ENCODE measurements around the gene LAPTM4A. TPM values are rescaled to one million over a fixed set of nuclear protein-coding genes. Genes with fewer than 3 reads are reported as not detected.

The LAPTM4A gene
- total RNA-seq, 4 donors from 2014 or later = 143 to 234 (median 177) TPM

DNA sequence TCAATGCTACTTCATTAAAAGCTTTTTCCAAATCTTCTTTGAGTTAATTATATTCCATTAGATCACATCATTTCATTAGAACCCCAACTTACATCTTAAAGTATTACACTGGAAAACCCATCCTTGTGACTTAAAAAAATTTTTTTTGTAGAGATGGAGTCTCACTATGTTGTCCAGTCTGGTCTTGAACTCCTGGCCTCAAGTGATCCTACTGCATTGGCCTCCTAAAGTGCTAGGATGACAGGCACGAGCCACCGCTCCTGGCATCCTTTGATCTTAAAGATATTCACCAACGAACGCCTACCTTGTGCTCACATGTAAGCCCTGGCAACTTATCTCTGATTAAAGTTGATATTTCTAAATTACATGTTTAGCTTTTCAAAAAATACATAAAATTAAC, 6.7 kb downstream of the LAPTM4A start:
- WGBS, 2 donors (ENCODE audit: low coverage in 1 of 2) = 62 to 74% methylated on average over 4 of the region's 4 CpGs
- no peaks in the 10 kb centered on the region for H3K27me3 ChIP-seq
- no peak overlapping the region for H3K4me3 ChIP-seq
- ATAC-seq = no peak
- H3K9me3 ChIP-seq = no peaks in the 10 kb centered on the region
- TF ChIP-seq CTCF (IDR thresholded peaks at IDR 0.05) (no peak), POLR2AphosphoS5 (IDR thresholded peaks at IDR 0.05) (no peak), POLR2A (IDR thresholded peaks at IDR 0.05) (no peak), EP300 (IDR thresholded peaks at IDR 0.05) (no peak)
- H3K36me3 ChIP-seq = peaks cover 3 to 12% of the 10 kb centered on the region in 2 donors
- peaks cover 7 to 93% (median 33%) of the 10 kb centered on the region in 3 donors for H3K4me1 ChIP-seq
- H3K27ac ChIP-seq = no peak overlapping the region

GRCh38 chr2:20042531-20042930, 8.9 kb downstream of the LAPTM4A start:
- Histone ChIP-seq H3K27me3 (no peaks in the 10 kb centered on the region), H3K27ac (no peak overlapping the region), H3K9me3 (no peaks in the 10 kb centered on the region), H3K4me1 (peaks cover 7 to 92% (median 33%) of the 10 kb centered on the region in 3 donors), H3K36me3 (peaks cover 3 to 34% of the 10 kb centered on the region in 2 donors), H3K4me3 (no peak overlapping the region)
- TF ChIP-seq POLR2A (IDR thresholded peaks at IDR 0.05) (no peak), POLR2AphosphoS5 (IDR thresholded peaks at IDR 0.05) (no peak), EP300 (IDR thresholded peaks at IDR 0.05) (no peak), CTCF (IDR thresholded peaks at IDR 0.05) (no peak)
- no peak for ATAC-seq
- WGBS, 2 donors (ENCODE audit: low coverage in 1 of 2) = 5 to 32% methylated on average over 2 of the region's 2 CpGs

- peaks cover 9 to 93% (median 29%) of the 10 kb centered on the region in 3 donors for H3K4me1 ChIP-seq
- 75 to 78% methylated on average over 8 of the region's 8 CpGs for WGBS, 2 donors (ENCODE audit: low coverage in 1 of 2)
- no peak for ATAC-seq
- no peak for TF ChIP-seq CTCF (IDR thresholded peaks at IDR 0.05)
- TF ChIP-seq EP300 (IDR thresholded peaks at IDR 0.05) = no peak
- TF ChIP-seq POLR2AphosphoS5 (IDR thresholded peaks at IDR 0.05) = no peak
- no peak for TF ChIP-seq POLR2A (IDR thresholded peaks at IDR 0.05)
- peaks cover 3 to 53% of the 10 kb centered on the region in 2 donors for H3K36me3 ChIP-seq
- H3K4me3 ChIP-seq = no peak overlapping the region
- H3K27ac ChIP-seq = no peak overlapping the region
- no peaks in the 10 kb centered on the region for H3K27me3 ChIP-seq
- H3K9me3 ChIP-seq = no peaks in the 10 kb centered on the region
These were observed 10.8 kb downstream of the LAPTM4A start for GRCh38 chr2:20040489-20041172.

DNA sequence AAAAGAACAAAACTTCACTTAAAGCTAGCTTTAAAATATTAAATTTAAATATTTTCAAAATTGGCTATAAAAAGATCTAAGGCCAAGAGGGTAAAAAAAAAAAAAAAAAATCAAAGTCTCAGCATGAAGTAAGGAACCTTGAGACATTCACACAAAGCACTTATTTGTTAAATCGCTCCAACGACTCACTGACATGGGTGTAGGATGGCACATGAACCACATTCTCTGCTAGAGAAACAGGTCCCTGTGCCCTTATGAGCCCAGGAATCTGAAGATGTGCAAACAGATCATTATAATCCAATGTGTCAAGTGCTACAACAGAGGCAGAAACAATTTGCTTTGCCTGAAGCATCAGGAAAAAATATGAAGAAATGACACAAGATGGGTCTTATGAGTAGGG, 13.8 kb downstream of the LAPTM4A start:
- no peaks in the 10 kb centered on the region for H3K9me3 ChIP-seq
- peak overlapping the region in 1 of 4 donors; percentile 5 for H3K27ac ChIP-seq
- H3K27me3 ChIP-seq = no peaks in the 10 kb centered on the region
- 52 to 61% methylated on average over 2 of the region's 2 CpGs for WGBS, 2 donors (ENCODE audit: low coverage in 1 of 2)
- TF ChIP-seq EP300 (IDR thresholded peaks at IDR 0.05) (no peak), CTCF (IDR thresholded peaks at IDR 0.05) (no peak), POLR2AphosphoS5 (IDR thresholded peaks at IDR 0.05) (no peak), POLR2A (IDR thresholded peaks at IDR 0.05) (no peak)
- H3K4me3 ChIP-seq = no peak overlapping the region
- H3K4me1 ChIP-seq = peaks cover 7 to 93% (median 11%) of the 10 kb centered on the region in 3 donors
- H3K36me3 ChIP-seq = peaks cover 12 to 81% of the 10 kb centered on the region in 2 donors
- ATAC-seq = no peak

Measured in gastroesophageal sphincter (tissue), 4 donors.